ENCODE data around the gene RELCH. TPM values are rescaled to one million over a fixed set of nuclear protein-coding genes. Genes with fewer than 3 reads are reported as not detected.

Gene RELCH
- total and polyA plus RNA-seq, 8 donors: 4.9 to 85.9 (median 35.8) TPM

GRCh38 chr18:62285281-62285680 is 98.2 kb downstream of the RELCH start:
- TF ChIP-seq, protein P1, sequence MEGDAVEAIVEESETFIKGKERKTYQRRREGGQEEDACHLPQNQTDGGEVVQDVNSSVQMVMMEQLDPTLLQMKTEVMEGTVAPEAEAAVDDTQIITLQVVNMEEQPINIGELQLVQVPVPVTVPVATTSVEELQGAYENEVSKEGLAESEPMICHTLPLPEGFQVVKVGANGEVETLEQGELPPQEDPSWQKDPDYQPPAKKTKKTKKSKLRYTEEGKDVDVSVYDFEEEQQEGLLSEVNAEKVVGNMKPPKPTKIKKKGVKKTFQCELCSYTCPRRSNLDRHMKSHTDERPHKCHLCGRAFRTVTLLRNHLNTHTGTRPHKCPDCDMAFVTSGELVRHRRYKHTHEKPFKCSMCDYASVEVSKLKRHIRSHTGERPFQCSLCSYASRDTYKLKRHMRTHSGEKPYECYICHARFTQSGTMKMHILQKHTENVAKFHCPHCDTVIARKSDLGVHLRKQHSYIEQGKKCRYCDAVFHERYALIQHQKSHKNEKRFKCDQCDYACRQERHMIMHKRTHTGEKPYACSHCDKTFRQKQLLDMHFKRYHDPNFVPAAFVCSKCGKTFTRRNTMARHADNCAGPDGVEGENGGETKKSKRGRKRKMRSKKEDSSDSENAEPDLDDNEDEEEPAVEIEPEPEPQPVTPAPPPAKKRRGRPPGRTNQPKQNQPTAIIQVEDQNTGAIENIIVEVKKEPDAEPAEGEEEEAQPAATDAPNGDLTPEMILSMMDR (IDR thresholded peaks at IDR 0.05): no peak
- TF ChIP-seq POLR2A (IDR thresholded peaks at IDR 0.05): no peak
- TF ChIP-seq POLR2AphosphoS5 (IDR thresholded peaks at IDR 0.05): no peak
- TF ChIP-seq EP300 (IDR thresholded peaks at IDR 0.05): no peak
- no peaks in the 10 kb centered on the region for H3K9me3 ChIP-seq
- peaks cover 5 to 68% (median 51%) of the 10 kb centered on the region in 4 donors for H3K36me3 ChIP-seq
- H3K27ac ChIP-seq: no peak overlapping the region
- H3K27me3 ChIP-seq: no peaks in the 10 kb centered on the region
- no peak overlapping the region for H3K4me3 ChIP-seq
- WGBS, 5 donors: 90 to 98% (median 96%) methylated on average over 6 of the region's 6 CpGs
- intact Hi-C loops (cut with DNase I; ENCODE audit: low total_unique reads): no loop called here
- no peak for DNase-seq
- H3K4me1 ChIP-seq: peaks cover 0 to 11% (median 4%) of the 10 kb centered on the region in 4 donors

GRCh38 chr18:62287781-62288664 is 101.0 kb downstream of the RELCH start:
- WGBS, 5 donors: 49 to 69% (median 61%) methylated on average over 2 of the region's 2 CpGs
- intact Hi-C loops (cut with DNase I; ENCODE audit: low total_unique reads): no loop called here
- no peak for TF ChIP-seq EP300 (IDR thresholded peaks at IDR 0.05)
- Histone ChIP-seq H3K9me3 (no peaks in the 10 kb centered on the region), H3K4me3 (no peak overlapping the region), H3K27ac (no peak overlapping the region), H3K27me3 (no peaks in the 10 kb centered on the region), H3K36me3 (peaks cover 5 to 72% (median 57%) of the 10 kb centered on the region in 4 donors), H3K4me1 (no peaks in the 10 kb centered on the region)
- DNase-seq: peak in 1 of 2 donors; percentile 6

GRCh38 chr18:62288665-62289008 is 101.6 kb downstream of the RELCH start:
- Histone ChIP-seq H3K9me3 (no peaks in the 10 kb centered on the region), H3K27me3 (no peaks in the 10 kb centered on the region), H3K36me3 (peaks cover 5 to 72% (median 57%) of the 10 kb centered on the region in 4 donors), H3K27ac (no peak overlapping the region), H3K4me3 (no peak overlapping the region), H3K4me1 (no peaks in the 10 kb centered on the region)
- DNase-seq: no peak
- intact Hi-C loops (cut with DNase I; ENCODE audit: low total_unique reads): no loop called here
- 74 to 89% (median 85%) methylated on average over 2 of the region's 2 CpGs for WGBS, 5 donors
- TF ChIP-seq EP300 (IDR thresholded peaks at IDR 0.05) (no peak), POLR2AphosphoS5 (IDR thresholded peaks at IDR 0.05) (no peak), POLR2A (IDR thresholded peaks at IDR 0.05) (no peak)
- TF ChIP-seq, protein P1 (IDR thresholded peaks at IDR 0.05): no peak

GRCh38 chr18:62289047-62289446 is 102.0 kb downstream of the RELCH start:
- no peak overlapping the region for H3K27ac ChIP-seq
- H3K27me3 ChIP-seq: no peaks in the 10 kb centered on the region
- DNase-seq: no peak
- TF ChIP-seq POLR2AphosphoS5 (IDR thresholded peaks at IDR 0.05): no peak
- TF ChIP-seq, protein P1 (IDR thresholded peaks at IDR 0.05): no peak
- no peak for TF ChIP-seq EP300 (IDR thresholded peaks at IDR 0.05)
- no peak for TF ChIP-seq POLR2A (IDR thresholded peaks at IDR 0.05)
- H3K4me1 ChIP-seq: no peaks in the 10 kb centered on the region
- H3K36me3 ChIP-seq: peaks cover 5 to 74% (median 59%) of the 10 kb centered on the region in 4 donors
- H3K4me3 ChIP-seq: no peak overlapping the region
- intact Hi-C loops (cut with DNase I; ENCODE audit: low total_unique reads): no loop called here
- H3K9me3 ChIP-seq: no peaks in the 10 kb centered on the region
- 89 to 100% (median 98%) methylated on average over 2 of the region's 2 CpGs for WGBS, 5 donors

GRCh38 chr18:62294073-62294472 is 107.0 kb downstream of the RELCH start:
- H3K9me3 ChIP-seq: no peaks in the 10 kb centered on the region
- no peak overlapping the region for H3K27ac ChIP-seq
- no peak overlapping the region for H3K4me3 ChIP-seq
- no peak for DNase-seq
- TF ChIP-seq, protein P1 (IDR thresholded peaks at IDR 0.05): no peak
- TF ChIP-seq POLR2AphosphoS5 (IDR thresholded peaks at IDR 0.05) (no peak), POLR2A (IDR thresholded peaks at IDR 0.05) (no peak), EP300 (IDR thresholded peaks at IDR 0.05) (no peak)
- intact Hi-C loops (cut with DNase I; ENCODE audit: low total_unique reads): no loop called here
- peaks cover 5 to 72% (median 60%) of the 10 kb centered on the region in 4 donors for H3K36me3 ChIP-seq
- no peaks in the 10 kb centered on the region for H3K4me1 ChIP-seq
- H3K27me3 ChIP-seq: no peaks in the 10 kb centered on the region

Measured in stomach (tissue), 9 donors.